ENCODE measurements around the gene IFT57.

DNA sequence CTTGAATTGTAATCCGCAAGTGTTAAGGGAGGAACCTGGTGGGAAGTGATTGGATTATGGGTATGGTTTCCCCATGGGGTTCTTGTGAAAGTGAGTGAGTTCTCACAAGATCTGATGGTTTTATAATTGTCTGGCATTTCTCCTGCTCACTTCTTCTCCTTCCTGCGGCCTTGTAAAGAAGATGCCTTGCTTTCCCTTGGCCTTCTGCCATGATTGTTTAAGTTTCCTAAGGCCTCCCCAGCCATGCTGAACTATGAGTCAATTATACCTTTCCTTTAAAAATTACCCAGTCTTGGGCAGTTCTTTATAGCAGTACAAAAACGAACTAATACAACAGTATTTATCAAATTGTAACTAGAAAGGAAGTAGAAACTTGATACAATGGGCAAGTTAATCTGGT is 31.9 kb downstream of the IFT57 start:
- TF ChIP-seq CTCF (IDR thresholded peaks at IDR 0.05) (no peak), EZH2 (IDR thresholded peaks at IDR 0.05; ENCODE audit: borderline replicate concordance, insufficient read depth, low read depth, low read length, poor library complexity, severe bottlenecking) (no peak)

Data from B cell (primary cell).